HG02678 (cell line): ENCODE data around the gene KIF5A.

Source experiments
- ATAC-seq: cut with Tn5 transposase; IDR thresholded peaks from one replicate; pipeline ENCODE4 v1.9.1; 2021; ENCODE audit warnings: mild to moderate bottlenecking, moderate library complexity; ENCODE audit not compliant: unreplicated experiment

Gene KIF5A

GRCh38 chr12:57519796-57520052 is 30.1 kb upstream of the KIF5A start:
- ATAC-seq = no peak

- ATAC-seq = peak; percentile 68
Measured at GRCh38 chr12:57520053-57520818, 29.6 kb upstream of the KIF5A start, which contains the start of gene DDIT3. Gene DDIT3 (minus strand): TSS chr12:57520514. CDS start chr12:57517406, 3,108 bp downstream.

DNA sequence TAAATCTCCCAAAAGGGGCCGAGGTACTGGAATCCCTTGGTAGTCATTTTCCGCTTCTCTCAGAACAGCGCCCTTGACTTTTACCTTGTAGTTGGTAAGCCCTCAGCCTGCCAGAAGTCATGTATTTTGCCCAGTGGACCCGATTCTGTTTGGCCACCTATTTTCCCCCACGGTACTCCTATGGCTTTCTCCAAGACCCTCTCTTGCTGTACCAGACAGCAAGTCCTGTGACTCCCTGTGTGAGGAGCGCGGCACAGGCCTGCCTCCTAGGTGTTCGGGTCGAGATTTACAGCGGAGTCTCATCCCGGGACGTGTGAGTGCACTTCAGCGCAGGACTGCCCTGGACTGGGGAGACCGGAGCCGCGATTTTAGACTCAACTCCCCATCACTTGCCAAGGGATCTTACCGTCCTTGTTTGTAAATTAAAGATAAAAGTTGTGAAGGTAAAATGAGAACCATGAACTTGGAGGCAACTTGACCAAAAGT is 28.3 kb upstream of the KIF5A start:
- no peak for ATAC-seq

DNA sequence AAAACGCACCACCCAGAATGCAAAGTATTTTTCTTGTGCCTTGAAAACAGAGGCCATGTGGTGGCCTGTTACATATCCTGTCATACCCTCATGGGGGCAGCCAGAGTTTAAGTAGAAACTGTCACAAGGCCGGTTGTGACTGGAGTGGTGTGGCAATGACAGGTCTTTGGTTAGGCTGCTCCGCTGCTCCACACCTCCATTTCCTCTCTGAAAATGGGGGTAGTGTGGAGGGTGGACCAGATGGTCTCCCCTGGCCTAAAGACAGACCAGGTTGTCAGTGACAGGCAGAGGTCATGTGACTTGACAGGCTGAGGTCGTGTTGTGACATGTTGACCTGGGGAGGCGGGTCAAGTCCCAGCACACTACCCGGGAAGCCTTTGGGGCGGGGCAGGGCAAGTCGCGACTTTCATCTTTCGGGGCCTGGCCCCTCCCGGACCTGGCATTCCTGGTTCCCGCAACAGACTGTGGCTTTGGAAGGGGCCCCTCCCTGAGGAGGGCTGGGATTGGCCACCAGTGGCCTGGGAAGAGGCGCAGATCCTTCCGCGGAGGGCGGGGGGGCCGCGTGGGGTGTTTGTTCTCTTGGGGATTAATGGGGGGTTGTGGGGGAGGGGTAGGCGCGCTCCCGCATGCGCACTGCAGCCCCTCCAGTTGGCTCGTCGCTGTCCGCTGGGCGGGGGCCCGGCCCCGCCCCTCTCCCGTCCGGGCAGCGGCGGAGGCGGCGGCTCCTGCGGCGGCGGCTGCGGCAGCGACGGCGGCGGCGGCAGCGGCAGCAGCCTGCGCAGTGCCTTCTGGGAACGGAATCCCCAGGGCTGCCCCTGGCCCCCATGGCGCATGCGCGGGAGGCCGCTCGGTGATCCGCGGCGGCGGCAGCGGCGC is 27.6 kb upstream of the KIF5A start, which contains the start of gene MBD6:
MBD6 (plus strand) TSS at position 814 of the 876 bp plus-strand sequence. CDS start 1,480 bp downstream, outside the sequence.
- ATAC-seq = peak; percentile 37

DNA sequence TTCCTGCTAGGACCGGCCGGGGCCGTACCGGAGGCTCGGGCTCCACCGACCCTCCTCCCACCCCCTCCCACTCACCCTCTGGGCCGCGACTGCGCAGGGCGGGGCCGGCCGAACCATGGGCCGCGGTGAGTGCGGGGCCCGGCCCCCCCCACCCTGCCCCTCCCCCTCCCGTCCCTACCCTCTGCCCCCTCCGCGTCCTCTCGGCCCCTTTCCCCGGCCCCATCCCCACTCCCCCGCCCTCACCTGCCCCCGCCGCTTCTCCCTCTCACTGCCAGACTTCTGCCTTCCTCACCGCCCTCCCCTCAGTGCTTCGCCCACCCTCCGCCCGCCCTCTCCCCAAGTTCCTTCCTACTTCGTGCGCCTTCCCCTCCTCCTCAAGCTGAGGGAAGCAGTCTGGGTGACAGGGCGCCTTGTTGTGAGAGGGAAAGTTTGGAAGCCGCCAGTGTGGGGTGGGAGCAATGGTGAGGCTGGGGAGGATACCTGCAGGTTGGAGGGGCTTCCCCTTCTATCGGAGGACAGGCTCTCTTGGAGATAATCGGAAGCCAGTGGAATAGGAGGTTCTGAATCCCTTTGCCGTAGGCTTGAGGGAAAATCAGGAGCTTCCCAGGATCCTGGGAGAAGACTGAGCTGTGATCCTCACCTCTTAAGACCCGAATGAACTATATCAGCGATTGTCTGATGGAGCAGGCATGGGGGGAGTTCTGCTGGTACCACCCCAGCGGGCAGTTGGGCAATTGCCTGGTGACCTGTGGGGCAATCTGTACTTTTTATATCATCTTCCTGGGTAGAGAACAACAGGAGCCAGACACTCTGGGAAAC is 26.7 kb upstream of the KIF5A start:
- no peak for ATAC-seq

DNA sequence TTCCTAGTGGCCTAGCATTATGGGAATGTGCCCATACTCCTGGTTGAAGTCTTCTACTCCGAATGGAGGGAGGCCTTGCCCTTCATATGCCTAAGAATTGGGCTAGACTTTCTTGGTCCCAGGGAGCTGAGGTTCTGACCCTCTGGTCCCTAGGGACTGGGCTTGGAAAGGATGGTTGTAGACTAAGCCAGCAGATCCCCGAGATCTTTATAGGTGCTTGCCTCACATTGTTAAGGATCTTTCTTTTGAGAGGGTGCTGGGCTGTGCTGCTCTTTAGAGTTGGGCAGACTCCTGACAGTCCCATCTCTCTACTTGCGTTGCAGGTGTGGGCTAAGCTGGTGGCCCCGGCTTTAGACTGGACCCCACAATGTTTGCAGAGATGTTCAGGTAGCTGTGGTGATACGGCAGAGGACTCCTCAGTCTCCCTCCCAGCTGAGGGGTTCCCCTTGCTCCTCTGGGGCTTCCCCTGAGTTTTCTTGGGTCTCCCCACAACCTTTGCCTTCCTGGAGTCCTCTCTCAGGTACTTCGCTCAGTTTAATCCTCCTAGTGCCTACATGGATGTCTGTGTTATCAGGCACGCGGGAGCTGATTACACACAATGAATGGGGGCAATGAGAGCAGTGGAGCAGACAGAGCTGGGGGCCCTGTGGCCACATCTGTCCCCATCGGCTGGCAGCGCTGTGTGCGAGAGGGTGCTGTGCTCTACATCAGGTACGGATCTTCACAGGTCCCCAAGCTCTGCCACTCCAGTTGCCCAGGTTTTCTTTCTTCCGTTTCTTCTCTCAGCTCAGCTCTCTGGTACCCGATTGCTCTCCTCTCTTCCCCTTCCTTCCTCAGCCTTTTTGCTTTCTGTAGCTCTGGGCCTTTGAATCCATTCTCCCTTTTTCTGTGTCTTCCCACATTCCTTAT is 25.9 kb upstream of the KIF5A start:
- no peak for ATAC-seq

- no peak for ATAC-seq
Measured at GRCh38 chr12:57524814-57525614, 24.8 kb upstream of the KIF5A start.

GRCh38 chr12:57525615-57526383 is 24.0 kb upstream of the KIF5A start:
- ATAC-seq = no peak

DNA sequence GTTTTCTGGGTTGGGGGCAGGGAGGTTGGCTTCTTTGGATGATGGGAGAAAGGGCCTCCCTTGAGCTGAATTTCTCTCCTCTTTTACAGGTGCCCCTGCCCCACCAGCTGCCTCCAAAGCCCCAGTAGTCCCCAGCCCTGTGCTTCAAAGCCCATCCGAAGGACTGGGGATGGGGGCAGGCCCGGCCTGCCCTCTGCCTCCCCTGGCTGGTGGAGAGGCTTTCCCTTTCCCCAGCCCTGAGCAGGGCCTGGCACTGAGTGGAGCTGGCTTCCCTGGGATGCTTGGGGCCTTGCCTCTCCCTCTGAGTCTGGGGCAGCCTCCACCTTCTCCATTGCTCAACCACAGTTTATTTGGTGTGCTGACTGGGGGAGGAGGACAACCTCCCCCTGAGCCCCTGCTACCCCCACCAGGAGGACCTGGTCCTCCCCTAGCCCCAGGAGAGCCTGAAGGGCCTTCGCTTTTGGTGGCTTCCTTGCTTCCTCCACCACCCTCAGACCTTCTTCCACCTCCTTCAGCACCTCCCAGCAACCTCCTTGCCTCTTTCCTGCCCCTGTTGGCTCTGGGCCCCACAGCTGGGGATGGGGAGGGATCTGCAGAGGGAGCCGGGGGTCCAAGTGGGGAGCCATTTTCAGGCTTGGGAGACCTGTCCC is 23.2 kb upstream of the KIF5A start:
- no peak for ATAC-seq

- ATAC-seq = no peak
Measured at GRCh38 chr12:57527184-57527583, 22.7 kb upstream of the KIF5A start.

- ATAC-seq = no peak
Measured at GRCh38 chr12:57528176-57528575, 21.7 kb upstream of the KIF5A start.

DNA sequence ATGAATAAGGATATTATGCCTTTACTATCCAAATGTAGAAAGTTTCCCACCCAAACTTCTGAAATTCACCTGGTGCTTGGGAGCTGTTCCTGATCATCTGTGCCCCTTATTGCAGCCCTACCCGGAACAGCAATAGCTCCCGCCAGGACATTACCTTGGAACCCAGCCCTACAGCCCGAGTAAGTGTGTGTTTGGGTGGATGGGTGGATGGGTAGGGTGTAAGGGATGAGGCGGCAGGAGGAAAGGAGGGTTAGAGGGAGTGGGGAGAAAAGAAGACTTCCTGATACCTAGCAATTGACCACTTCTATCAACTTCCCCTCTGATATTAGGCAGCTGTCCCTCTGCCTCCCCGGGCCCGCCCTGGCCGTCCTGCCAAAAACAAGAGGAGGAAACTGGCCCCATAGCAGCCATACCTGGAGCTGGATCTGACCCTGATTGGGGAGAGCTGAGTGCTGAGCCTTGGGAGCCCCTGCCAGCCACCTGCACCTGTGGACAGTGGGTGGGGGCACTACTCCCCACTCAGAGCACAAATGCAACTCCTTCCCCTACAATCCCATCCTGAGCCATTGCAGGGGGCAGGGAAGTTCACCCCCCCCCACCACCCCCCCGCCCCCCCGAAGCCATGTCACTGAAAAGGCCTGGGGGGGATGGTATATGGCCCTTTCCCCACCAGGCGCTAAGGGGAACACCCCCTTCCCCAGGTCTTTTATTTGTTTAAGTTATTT is 20.9 kb upstream of the KIF5A start:
- ATAC-seq = no peak

DNA sequence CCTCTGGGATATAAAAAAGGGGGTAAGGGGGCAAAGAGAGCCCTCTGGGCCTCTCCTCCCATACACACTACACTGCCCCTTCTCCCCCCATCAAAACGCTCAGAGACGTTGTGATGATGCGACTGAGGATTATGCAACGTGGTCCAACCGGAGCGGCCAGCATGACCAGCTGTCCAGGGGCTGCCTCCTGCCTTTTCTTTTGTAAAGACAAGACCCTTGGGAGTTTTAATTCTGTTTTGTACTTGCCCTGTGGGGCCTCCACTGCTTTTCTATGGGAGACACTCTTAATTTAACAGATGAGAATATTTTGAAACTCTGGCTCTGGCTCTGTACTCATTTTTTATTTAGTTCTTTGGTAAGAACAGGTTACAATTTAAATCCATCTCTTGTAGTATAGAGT is 20.0 kb upstream of the KIF5A start:
- no peak for ATAC-seq

DNA sequence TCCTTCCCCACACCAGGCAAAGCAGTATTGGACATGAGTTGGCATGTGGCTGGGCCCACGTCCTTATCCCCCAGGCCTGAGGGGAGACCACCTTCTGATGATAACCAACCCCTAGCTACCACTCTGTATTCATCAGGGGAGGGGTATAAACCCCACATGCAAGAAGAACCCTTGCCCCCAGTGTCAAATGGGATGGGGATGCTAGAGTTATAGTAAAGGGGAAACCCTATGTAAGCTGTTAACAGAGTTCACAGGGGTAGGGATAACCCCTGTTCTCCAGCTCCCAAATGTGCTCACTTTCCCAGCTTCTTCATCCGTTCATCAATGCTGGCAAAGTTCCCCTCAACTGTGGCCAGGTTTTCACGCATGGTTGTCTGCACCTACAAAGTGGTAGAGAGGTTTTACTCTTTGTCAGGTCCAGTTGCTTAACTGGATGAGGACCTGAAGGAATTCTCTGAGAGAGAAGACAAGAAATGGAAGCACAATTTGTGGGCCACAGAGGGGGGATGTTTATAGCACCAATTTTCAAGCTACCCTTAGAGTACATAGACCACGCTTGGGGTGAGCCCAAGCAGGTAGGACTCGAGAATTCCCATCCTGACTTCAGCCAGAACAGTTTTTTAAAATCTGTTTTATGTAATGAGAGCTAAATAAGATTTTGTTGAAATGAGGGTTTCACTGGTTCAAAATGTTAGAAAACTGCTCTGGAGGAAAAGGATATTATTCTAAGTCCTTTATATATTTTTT is 19.3 kb upstream of the KIF5A start:
- ATAC-seq = no peak

GRCh38 chr12:57531836-57532235 is 18.0 kb upstream of the KIF5A start:
- ATAC-seq = no peak

GRCh38 chr12:57533108-57533507 is 16.7 kb upstream of the KIF5A start:
- no peak for ATAC-seq

DNA sequence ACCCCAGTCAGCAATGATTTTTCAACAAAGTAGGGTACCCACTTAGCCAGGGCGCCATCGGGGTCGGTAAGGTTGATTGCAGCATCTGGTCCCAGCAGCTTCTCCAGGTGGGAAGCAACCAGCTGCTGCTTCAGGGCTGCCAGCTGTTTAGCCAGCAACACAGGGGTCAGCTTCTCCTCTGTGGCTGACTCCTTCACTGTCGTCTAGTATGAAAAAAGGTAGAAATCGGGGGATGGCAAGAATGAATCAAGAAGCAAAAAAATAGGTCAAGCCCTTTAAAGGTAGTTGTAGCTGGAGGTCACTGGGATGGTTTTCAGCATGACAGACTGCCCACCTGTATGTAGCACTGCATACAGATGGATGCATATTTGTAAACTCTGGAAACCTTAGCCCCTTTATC is 15.6 kb upstream of the KIF5A start:
- ATAC-seq = no peak
